H4 (cell line): ENCODE results near the gene FOXP1. TPM values are rescaled to one million over a fixed set of nuclear protein-coding genes. Genes with fewer than 3 reads are reported as not detected.
"Not testable (repeated sequence)": the region's sequence is repeated elsewhere in the genome, so short reads cannot be mapped to it uniquely, and the experiment has no call there.

Experiments
- DNase-seq: peaks from one replicate; pipeline ENCODE4 v3.0.0-alpha.2; 2015; ENCODE audit warnings: low spot score
- total RNA-seq: library from RNA; depleted of rRNA; stranded (reverse); fragments of >200 nt; shearing (Covaris generic); gene quantifications from 2 replicates; pipeline ENCODE4 v1.2.3, GENCODE V29; 2014

FOXP1 gene
- total RNA-seq, 1 experiment from 2014 or later, result 15.9 TPM

- no peak for DNase-seq
Measured at GRCh38 chr3:71330909-71331308, 252.6 kb downstream of the FOXP1 start.

- DNase-seq, result no peak
Measured at GRCh38 chr3:71330505-71330904, 253.0 kb downstream of the FOXP1 start.

- no peak for DNase-seq
Measured at GRCh38 chr3:71329817-71330216, 253.7 kb downstream of the FOXP1 start.

DNA sequence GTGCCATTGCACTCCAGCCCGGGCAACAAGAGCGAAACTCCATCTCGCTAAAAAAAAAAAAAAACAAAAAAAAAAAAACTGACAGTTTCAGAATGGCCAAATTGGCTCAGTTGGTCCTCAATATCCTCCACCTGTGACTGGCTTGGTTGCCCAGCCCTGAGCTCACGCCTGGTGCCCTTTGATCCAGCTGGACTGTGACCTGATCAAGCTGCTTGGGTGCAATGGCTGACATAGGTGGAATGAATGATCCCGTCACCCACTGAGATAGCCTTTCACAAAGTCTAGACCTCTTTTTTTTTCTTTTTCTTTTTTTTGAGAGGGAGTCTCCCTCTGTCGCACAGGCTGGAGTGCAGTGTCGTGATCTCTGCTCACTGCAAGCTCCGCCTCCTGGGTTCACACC lies 254.6 kb downstream of the FOXP1 start:
- DNase-seq, result no peak

GRCh38 chr3:71327936-71328335 lies 255.6 kb downstream of the FOXP1 start:
- DNase-seq, result no peak

DNA sequence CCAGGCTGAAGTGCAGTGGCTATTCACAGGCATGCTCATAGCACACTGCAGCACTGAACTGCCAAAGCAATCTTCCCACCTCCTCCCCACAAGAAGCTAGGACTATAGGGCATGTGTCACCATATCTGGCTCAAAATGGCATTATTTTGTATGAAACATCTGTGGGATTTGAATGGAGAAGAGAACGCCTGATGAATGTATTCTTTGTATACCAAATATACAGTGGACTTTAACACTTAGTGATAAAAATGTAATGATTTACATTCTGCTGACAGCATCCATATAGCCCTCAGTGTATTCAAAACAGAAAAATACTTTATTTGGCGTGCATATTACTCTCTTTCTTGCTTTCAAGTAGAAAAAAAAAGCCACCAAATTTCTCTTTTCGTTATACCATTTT lies 257.8 kb downstream of the FOXP1 start:
- no peak for DNase-seq

DNA sequence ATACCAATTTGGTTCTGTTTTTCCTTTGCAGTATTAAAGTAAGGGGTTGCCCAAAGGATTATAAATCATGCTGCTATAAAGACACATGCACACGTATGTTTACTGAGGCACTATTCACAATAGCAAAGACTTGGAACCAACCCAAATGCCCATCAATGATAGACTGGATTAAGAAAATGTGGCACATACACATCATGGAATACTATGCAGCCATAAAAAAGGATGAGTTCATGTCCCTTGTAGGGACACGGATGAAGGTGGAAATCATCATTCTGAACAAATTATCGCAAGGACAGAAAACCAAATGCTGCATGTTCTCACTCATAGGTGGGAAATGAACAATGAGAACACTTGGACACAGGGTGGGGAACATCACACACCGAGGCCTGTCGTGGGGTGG lies 259.3 kb downstream of the FOXP1 start:
- DNase-seq, result not testable (repeated sequence)

DNA sequence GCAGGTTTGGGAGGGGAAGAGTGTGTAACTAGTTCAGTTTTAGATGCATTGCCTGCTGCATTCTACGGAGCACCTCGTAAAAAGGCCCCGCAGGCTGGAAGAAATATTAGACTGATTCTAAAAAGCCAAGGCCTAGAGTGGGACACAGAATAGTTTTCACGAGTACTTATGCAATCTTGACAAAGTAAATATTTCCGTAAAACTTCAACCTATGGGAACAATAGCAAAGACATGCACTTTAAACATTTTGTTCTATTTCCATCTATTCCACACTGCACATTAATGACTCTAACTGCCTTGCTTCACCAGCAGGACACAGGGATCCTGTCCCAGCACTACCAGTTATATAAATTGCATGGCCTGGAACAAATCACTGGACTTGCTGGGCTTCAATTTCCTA lies 260.0 kb downstream of the FOXP1 start:
- no peak for DNase-seq

DNA sequence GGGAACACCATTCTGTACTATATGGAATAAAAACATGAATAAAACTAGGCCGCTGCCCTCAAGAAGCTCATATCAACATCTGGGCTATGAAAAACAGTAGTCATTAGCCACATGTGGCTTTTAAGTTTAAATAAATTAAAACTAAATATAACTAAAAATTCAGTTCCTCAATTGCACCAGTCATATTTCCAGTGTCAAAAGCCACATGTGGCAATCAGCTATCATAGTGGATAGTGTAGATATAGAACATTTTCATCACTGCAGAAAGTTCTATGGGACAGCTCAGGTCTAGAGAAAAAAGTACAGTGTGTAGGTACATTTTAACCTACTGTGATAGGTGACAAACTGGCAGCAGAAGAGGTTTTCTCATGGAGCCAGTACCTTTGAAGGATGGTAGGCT lies 261.4 kb downstream of the FOXP1 start:
- no peak for DNase-seq

DNA sequence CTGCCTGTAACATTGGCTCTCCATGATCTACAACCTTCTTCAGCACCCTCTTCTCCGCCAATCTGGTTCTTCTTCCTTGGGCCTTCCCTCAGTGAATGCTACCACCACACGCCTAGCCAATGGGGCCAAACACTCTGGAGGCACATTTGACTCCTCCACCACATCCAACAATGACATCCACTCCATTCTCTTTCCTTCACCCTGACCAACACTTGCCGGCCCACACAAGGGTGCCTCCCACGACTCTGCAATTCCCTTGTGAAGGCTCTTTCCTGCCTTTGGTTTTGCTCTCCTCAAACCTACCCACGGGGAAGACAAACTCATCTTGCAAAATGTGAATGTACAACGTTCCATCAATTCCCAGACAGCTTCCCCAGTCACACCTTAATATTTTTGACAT lies 263.8 kb downstream of the FOXP1 start:
- no peak for DNase-seq

DNA sequence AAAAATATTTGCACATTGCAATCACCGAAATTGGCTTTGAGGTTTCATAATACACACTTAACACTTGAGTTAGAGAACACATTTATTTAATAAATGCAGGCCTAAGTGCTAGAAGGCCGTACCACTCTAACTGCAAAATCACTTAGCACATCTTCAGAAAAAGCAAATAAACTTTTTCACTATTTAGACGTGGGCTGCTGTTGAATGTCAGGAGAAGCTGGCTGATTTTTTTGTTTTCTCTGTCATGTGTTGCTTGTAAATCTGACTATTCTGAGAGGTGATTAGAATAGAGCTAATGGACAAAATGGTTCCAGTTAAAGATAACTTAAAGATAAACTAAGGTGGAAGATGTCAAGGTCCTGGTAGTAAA lies 265.1 kb downstream of the FOXP1 start:
- DNase-seq, result no peak

DNA sequence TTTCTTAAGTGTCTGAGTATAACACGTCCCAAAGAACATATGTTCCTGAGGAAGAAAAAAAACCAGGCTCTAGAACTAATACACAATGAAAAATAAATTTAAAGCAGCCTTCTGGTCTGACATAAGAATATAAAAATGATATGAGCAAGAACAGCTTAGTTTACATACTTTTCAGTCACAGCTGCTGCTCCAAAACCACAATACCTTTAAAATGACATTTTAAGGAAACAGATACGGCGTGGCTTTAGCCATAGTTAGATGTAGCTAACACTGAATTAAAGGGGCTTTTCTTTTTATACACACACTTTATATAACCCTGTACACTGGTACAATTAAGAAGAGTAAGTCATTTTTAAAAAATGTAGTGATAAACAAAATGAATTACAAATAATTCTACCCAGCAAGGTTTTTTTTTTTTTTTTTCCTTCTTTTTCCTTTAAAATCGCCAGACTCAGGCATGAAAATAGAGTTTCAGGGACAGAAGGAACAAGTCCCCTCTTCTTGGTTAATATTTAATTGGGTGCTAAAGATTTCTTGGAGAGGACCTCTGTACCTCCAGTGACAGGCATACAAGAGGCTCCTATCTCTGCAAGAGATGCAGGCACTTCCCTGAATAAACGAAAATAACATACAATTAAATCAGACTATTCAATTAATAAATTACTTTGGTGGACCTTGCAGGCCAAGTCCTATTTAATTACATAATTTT lies 265.6 kb downstream of the FOXP1 start:
- no peak for DNase-seq

DNA sequence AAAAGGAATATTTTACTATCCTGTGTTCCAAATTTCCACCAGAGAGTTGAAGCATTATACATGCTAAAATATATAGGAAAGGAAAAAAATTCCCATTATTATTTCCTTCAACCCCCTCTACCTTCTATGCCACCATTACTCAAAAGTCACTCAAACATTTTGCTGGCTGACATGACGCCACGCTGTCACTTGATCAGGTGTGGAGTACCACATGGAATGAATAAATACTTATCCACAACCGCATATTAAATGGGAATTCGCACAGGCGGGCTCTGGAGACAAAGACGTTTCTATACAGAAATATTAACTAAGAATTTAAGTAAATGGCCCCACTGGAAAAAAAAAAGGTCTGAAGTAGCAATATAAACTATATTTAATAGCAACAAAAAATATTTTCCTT lies 266.4 kb downstream of the FOXP1 start:
- DNase-seq, result no peak

DNA sequence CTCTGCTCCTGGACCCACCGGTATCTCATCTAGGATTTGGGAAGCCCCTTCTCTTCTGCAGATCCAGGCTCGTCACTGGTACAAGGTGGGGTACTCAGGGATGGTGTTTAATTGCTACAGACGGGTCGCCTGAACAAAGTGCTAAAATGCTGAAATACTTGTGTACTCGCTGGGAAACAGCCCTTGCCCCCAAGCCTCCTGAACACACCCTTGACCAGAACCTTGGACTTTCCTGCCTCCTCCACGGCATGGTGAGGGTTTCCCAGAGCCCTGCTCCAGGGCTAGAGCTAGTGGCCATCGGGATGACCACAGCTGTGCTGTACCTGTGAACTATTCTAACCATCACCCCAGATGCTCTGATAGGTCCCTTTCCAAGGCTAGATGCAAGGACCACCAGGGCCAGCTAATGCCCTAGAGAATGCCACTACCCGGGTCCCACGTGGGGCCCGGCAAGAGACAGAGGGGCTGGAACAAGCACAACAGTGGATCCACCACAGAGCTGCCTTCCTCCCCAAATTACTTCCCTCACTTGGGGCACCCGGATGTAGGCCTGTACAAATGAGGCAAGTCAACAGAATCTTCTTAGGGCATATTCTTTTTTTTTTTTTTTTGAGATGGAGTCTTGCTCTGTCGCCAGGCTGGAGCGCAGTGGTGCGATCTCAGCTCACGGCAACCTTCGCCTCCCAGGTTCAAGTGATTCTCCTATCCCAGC lies 267.3 kb downstream of the FOXP1 start:
- DNase-seq, result no peak

GRCh38 chr3:71315431-71315830 lies 268.1 kb downstream of the FOXP1 start:
- DNase-seq, result no peak

- DNase-seq, result no peak
Measured at GRCh38 chr3:71313844-71314243, 269.7 kb downstream of the FOXP1 start.

DNA sequence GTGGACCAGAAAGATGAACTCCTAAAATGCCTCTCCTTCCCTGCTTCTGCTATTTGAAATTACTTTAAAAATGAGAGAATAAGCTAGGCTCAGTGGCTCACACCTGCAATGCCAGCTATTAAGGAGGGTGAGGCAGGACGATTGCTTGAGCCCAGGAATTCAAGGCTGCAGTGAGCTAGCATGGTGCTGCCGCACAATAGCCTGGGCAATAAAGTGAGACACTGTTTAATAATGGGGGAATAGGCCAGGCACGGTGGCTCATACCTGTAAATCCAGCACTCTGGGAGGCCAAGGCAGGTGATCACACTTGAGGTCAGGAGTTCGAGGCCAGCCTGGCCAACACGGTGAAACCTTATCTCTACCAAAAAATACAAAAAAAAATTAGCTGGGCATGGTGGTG lies 271.1 kb downstream of the FOXP1 start:
- DNase-seq, result no peak

DNA sequence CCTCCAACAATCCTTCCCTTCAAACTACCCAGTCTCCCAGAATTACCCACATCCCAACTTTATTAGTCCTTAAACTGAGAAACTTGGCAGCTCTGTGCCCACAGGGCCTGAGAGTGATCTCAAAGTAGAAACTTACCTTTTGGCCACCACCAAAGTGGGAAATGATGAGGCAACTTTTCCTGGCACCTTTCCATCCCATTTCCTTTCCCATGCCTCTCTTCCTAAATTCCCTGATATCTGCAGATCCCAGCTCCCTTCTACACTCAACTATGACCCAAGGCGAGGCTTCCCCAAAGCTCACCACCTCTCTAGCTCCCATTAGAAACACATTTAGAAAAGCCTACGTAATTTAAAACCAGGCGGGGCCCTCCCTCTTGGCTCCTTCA lies 271.9 kb downstream of the FOXP1 start:
- DNase-seq, result no peak

DNA sequence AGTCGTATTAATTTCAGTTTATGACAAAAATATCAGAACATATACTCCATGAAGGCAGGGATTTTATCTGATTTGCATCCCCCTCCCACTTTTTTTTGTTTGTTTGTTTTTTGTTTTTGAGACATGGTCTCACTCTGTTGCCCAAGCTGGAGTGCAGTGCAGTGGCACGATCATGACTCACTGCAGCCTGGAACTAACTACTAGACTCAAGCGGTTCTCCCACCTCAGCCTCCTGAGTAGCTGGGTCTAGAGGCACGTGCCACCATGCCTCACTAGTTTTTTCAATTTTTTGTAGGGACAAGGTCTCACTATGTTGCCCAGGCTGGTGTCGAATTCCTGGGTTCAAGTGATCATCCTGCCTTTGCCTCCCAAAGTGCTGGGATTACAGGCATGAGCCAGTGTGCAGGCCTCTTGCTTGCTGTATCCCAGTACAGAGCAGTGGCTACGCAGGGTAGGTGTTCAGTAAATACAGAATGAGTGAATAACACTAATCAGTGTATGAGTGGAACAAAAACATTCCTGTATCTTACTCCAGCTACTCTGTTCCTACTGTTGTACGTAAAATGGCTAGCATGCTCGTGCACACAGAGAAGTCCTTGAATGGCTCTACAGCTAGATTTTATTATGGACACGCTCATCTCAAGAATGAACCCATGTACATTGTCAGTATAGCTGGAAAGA lies 272.4 kb downstream of the FOXP1 start:
- no peak for DNase-seq

- no peak for DNase-seq
Measured at GRCh38 chr3:71310359-71310979, 273.1 kb downstream of the FOXP1 start.

DNA sequence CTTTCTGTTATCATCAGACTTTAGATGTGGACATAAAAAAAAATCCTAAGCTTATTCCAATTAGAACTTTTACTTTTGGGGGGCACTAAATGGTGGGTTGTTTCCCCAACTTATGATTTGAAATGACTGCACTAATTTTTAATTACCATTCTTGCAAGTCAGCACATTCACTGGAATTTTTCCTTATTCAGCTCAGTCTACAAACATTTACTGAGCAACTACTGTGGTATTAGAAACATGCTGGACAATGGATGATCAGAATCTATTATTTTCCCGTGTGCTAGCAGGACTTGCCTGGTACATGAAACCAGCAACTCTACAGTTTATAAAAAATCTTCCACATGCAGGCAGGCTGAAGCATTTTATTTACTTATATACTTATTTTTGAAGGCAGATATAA lies 273.6 kb downstream of the FOXP1 start:
- DNase-seq, result no peak

DNA sequence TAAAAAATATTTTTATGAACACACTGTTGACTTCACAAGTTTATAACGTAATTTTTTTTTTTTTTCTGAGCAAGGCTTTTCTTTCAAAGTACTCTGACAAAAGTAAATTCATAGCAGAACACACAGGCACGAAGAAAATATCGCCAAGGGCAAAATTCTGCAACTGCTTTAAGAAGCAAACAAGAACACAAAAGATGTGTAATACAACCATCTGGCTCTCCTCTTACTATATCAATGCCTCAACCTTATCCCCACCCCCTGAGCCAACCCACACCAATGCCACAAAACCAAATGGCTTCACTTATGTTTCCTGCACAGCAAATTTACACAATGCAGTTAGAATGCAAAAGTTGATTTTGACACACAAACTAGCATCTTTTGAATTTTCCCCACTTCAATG lies 274.2 kb downstream of the FOXP1 start:
- DNase-seq, result no peak

DNA sequence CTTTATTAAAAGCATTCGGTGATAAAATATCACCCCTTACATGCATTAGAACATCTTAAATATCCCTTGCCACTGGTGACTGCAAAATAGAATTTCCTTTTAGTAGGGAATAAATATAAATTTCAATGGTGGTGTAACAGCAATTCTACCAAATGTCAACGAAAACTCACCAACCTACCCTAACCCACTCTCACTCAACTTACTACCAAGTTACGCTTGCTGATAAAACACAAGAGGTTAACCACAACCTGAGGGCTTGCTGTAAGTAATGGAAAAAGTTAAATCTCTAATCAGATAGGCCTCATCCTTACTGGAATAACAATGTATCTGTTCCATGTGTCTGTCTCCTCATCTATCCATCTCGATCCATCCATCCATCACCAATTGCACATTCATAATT lies 274.7 kb downstream of the FOXP1 start:
- no peak for DNase-seq
